ENCODE results near the gene OXNAD1.

DNA sequence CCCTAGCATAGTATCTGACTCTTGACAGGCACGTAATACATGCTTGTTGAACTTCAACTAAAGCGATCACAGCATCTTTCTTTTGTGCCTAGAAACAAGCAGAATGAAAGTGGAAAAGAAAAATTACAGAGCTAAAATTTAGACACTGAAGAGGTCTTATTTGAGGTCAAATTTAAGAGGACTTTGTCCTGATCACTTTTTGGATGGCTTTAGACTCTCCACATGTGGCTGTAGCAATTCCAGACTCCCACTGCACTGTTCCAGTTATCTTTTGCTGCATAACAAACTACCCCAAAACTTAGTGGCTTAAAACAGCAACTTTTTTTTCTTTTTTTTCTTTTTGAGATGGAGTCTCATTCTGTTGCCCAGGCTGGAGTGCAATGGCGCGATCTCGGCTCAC is 23.8 kb upstream of the OXNAD1 start:
- TF ChIP-seq, protein P1, sequence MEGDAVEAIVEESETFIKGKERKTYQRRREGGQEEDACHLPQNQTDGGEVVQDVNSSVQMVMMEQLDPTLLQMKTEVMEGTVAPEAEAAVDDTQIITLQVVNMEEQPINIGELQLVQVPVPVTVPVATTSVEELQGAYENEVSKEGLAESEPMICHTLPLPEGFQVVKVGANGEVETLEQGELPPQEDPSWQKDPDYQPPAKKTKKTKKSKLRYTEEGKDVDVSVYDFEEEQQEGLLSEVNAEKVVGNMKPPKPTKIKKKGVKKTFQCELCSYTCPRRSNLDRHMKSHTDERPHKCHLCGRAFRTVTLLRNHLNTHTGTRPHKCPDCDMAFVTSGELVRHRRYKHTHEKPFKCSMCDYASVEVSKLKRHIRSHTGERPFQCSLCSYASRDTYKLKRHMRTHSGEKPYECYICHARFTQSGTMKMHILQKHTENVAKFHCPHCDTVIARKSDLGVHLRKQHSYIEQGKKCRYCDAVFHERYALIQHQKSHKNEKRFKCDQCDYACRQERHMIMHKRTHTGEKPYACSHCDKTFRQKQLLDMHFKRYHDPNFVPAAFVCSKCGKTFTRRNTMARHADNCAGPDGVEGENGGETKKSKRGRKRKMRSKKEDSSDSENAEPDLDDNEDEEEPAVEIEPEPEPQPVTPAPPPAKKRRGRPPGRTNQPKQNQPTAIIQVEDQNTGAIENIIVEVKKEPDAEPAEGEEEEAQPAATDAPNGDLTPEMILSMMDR (IDR thresholded peaks at IDR 0.05; ENCODE audit: poor library complexity) = no peak
- no peak for TF ChIP-seq EZH2 (IDR thresholded peaks at IDR 0.05; ENCODE audit: borderline replicate concordance)
